Measurements from ENCODE around the gene ACTC1.

ACTC1 gene

DNA sequence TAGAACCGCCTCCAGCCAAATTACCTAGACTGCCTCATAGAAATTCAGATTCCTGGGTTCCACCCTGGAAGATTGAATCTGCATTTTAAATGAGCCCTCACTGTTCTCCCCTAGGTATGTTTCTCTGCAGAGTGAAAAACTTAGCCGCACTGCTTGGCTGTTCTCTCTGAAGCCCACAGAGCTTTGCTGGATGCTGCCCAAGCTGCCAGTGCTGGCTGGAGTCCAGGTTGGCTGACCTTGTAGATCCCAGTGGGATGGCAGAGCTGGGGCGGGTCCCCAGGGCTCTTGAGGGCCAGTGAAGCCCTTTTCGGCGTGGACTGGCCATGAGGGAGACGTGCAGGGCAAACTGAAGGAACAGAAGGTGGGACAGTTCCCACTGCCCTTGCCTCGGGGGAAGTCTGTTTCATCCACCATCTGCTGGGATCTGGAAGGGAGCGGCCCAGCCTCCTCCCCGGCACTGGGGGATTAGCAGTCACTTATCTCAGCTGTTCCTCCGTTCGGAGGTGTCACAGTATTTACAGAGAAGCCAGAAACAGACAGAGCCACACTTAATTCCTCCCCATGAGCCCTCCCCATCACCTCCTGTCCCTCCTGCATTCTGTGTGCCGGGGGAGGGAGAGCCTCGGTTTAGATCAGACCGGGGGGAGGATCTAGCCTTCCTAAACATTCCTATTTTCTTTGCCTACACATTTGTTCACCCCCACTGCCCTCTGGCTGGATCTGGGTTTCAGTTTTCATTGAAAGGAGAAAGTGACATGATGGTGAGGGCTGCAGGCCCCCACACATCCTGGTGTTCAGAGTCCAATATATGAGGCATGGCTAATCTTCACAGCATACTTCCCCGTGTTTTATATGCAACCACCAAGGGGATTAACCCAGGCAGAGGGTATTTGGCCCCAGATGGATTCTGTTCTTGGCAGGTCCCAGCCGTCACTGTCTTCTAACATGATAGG lies 4.1 kb upstream of the ACTC1 start:
- TF ChIP-seq, protein P1, sequence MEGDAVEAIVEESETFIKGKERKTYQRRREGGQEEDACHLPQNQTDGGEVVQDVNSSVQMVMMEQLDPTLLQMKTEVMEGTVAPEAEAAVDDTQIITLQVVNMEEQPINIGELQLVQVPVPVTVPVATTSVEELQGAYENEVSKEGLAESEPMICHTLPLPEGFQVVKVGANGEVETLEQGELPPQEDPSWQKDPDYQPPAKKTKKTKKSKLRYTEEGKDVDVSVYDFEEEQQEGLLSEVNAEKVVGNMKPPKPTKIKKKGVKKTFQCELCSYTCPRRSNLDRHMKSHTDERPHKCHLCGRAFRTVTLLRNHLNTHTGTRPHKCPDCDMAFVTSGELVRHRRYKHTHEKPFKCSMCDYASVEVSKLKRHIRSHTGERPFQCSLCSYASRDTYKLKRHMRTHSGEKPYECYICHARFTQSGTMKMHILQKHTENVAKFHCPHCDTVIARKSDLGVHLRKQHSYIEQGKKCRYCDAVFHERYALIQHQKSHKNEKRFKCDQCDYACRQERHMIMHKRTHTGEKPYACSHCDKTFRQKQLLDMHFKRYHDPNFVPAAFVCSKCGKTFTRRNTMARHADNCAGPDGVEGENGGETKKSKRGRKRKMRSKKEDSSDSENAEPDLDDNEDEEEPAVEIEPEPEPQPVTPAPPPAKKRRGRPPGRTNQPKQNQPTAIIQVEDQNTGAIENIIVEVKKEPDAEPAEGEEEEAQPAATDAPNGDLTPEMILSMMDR (IDR thresholded peaks at IDR 0.05; ENCODE audit: low read depth, low read length, missing control alignments) = no peak

DNA sequence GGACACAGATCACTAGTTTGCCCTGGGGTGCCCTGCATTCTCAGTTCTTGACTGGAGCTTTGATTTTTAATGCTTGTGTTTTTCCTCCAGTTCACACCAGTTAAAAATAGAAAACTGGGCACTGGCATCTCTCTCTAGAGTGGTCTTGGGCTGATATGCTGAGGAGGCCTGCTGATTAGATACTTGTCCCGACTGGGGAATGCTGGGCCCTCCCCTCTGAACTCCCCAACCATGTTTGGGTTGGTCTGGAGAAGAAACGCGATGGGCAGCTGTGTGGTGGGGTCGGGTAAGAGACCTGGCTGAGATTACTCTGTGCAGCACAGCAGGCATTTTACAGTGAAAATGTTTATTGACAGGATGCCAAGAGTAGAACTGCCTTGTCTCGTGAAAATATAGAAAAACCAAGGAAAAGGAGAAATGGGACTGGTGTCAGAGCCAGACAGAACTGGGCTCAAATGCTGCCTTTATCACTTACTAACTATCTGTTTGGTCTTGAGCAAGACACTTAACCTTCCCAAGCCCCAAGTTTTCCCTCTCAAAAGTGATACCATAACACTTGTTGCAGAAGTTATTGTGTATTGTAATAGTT lies 1.6 kb upstream of the ACTC1 start:
- in situ Hi-C loops (cut with HindIII; ENCODE audit: low sequenced_read_pairs) = no loop called here
- H3K4me3 ChIP-seq (ENCODE audit: low read depth, low read length) = no peak overlapping the region
- TF ChIP-seq, protein P1 (IDR thresholded peaks at IDR 0.05; ENCODE audit: low read depth, low read length, missing control alignments) = no peak
- no peak for DNase-seq (ENCODE audit: low read depth)

More for the DNA sequence above, 4.1 kb upstream of the ACTC1 start:
- in situ Hi-C loops (cut with HindIII; ENCODE audit: low sequenced_read_pairs) = no loop called here
- H3K4me3 ChIP-seq (ENCODE audit: low read depth, low read length) = no peak overlapping the region
- no peak for DNase-seq (ENCODE audit: low read depth)

DNA sequence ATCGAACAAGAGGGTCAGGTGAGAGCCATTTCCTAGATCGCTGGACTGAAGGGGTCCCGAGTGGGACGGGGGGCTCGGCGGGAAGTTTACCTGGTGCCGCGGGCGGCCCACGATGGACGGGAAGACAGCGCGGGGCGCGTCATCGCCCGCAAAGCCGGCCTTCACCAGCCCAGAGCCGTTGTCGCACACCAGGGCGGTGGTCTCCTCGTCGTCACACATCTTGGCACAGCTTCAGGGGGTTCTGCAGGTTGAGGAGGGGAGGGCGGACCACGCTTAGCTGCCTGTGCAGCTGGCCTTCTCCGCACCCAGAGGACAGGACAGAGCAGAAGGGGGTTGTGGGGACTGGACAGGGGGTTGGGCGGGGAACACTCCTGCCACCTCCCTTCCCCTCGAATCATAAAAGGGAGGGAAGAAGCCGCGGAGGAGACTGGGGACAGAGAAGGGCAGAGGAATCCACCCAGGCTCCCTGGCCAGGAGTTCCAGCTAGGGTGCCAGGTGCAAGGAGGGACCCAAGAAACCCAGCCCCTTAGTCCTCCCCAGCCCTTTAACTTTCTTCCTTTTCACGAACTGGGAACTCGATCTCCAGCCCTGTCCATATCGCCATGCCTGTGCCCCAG lies 651 bp downstream of the ACTC1 start:
- peak overlapping the region; percentile 24 for H3K4me3 ChIP-seq (ENCODE audit: low read depth, low read length)
- TF ChIP-seq, protein P1 (IDR thresholded peaks at IDR 0.05; ENCODE audit: low read depth, low read length, missing control alignments) = no peak
- in situ Hi-C loops (cut with HindIII; ENCODE audit: low sequenced_read_pairs) = no loop called here

DNA sequence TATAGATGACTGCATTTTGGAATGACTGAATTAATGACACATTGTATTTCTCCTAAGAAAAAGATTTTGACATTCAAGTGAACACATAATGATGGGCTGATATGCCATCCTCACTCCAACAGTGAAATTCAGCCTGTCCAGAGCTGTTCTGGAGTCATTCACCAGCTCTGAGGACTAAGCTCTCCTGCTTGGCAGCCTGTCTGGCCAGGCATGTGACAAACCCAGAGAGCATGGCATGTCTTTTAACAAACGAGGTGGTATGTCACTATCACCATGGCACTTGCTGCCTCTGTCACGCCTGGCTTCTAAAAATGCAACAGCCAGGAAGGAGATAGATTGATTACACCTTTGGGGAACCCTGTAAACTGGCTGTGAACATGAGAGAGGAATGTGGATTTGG lies 1.4 kb downstream of the ACTC1 start:
- DNase-seq (ENCODE audit: low read depth) = no peak
- TF ChIP-seq, protein P1 (IDR thresholded peaks at IDR 0.05; ENCODE audit: low read depth, low read length, missing control alignments) = no peak
- H3K4me3 ChIP-seq (ENCODE audit: low read depth, low read length) = no peak overlapping the region
- in situ Hi-C loops (cut with HindIII; ENCODE audit: low sequenced_read_pairs) = no loop called here

More for the DNA sequence above, 651 bp downstream of the ACTC1 start:
- DNase-seq (ENCODE audit: low read depth) = no peak

- DNase-seq (ENCODE audit: low read depth) = no peak
- in situ Hi-C loops (cut with HindIII; ENCODE audit: low sequenced_read_pairs) = no loop called here
- no peak overlapping the region for H3K4me3 ChIP-seq (ENCODE audit: low read depth, low read length)
- TF ChIP-seq, protein P1 (IDR thresholded peaks at IDR 0.05; ENCODE audit: low read depth, low read length, missing control alignments) = no peak
Measured at GRCh38 chr15:34793071-34793470, 2.3 kb downstream of the ACTC1 start.

GRCh38 chr15:34791701-34792100 lies 3.6 kb downstream of the ACTC1 start:
- TF ChIP-seq, protein P1 (IDR thresholded peaks at IDR 0.05; ENCODE audit: low read depth, low read length, missing control alignments) = no peak
- in situ Hi-C loops (cut with HindIII; ENCODE audit: low sequenced_read_pairs) = no loop called here
- no peak for DNase-seq (ENCODE audit: low read depth)
- H3K4me3 ChIP-seq (ENCODE audit: low read depth, low read length) = no peak overlapping the region
